Activated naive CD8-positive, alpha-beta T cell (primary cell): ENCODE measurements around the gene IDH3B.

Source experiments
- H3K27ac Mint-ChIP-seq: one replicate; pipeline ENCODE4 v1.8.0; 2021; ENCODE audit warnings: mixed read lengths
- H3K27me3 Mint-ChIP-seq: one replicate; pipeline ENCODE4 v1.8.0; 2021; ENCODE audit warnings: mixed read lengths
- H3K36me3 Mint-ChIP-seq: one replicate; pipeline ENCODE4 v1.8.0; 2021; ENCODE audit warnings: mixed read lengths
- H3K4me1 Mint-ChIP-seq: one replicate; pipeline ENCODE4 v1.8.0; 2021; ENCODE audit warnings: low read depth, mixed read lengths
- H3K4me3 Mint-ChIP-seq: one replicate; pipeline ENCODE4 v1.8.0; 2021; ENCODE audit warnings: mild to moderate bottlenecking, mixed read lengths
- H3K9me3 Mint-ChIP-seq: one replicate; pipeline ENCODE4 v1.8.0; 2021; ENCODE audit warnings: low read depth, mixed read lengths

The IDH3B gene

DNA sequence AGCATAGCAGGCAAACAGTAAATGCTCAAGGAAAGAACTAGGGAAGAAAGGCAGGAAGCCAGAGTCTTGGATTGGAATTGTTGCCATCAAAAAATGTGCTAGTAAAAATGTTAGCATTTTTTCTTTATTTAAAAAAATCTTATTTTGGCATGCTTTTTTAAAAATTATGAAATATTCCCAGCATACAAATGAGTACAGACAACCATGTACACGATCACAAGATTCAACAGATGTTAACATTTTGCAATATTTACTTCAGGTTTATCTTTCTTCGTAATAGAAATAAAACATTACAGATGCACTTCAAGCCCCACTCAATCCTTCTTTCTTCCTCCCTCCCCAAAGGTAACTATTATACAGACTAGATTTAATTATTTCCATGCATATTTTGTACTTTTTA lies 39.0 kb downstream of the IDH3B start:
- H3K36me3 Mint-ChIP-seq, result peaks cover 2% of the 10 kb centered on the region
- no peaks in the 10 kb centered on the region for H3K9me3 Mint-ChIP-seq
- H3K4me3 Mint-ChIP-seq, result no peak overlapping the region
- no peaks in the 10 kb centered on the region for H3K4me1 Mint-ChIP-seq
- peaks cover 16% of the 10 kb centered on the region for H3K27me3 Mint-ChIP-seq
- no peak overlapping the region for H3K27ac Mint-ChIP-seq

DNA sequence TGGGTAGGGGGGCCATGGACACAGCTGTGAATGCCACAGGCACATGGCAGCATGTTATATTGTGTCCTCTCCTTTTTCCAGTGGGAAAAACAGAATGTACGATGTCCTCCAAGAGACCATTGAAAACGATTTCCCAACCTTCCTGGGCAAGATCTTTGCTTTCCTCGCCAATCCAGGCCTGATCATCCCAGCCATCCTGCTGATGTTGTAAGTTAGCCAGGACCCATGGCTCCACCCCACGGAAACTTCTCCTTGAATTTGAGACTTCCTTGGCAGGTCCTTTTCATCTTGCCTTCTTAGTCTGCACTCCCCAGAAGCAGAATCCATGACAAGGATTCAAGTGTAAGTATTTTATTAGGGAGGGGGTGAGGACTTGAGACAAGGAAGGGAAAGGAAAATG lies 39.8 kb downstream of the IDH3B start:
- no peaks in the 10 kb centered on the region for H3K9me3 Mint-ChIP-seq
- H3K4me1 Mint-ChIP-seq, result no peaks in the 10 kb centered on the region
- peaks cover 17% of the 10 kb centered on the region for H3K27me3 Mint-ChIP-seq
- no peak overlapping the region for H3K4me3 Mint-ChIP-seq
- no peaks in the 10 kb centered on the region for H3K36me3 Mint-ChIP-seq
- H3K27ac Mint-ChIP-seq, result no peak overlapping the region

- H3K4me1 Mint-ChIP-seq, result no peaks in the 10 kb centered on the region
- no peaks in the 10 kb centered on the region for H3K9me3 Mint-ChIP-seq
- H3K4me3 Mint-ChIP-seq, result no peak overlapping the region
- H3K27ac Mint-ChIP-seq, result no peak overlapping the region
- peaks cover 16% of the 10 kb centered on the region for H3K27me3 Mint-ChIP-seq
- peaks cover 3% of the 10 kb centered on the region for H3K36me3 Mint-ChIP-seq
These were observed 43.9 kb downstream of the IDH3B start for GRCh38 chr20:2619961-2620595.

GRCh38 chr20:2619337-2619736 lies 44.7 kb downstream of the IDH3B start:
- Mint-ChIP-seq H3K9me3 (no peaks in the 10 kb centered on the region), H3K36me3 (peaks cover 3% of the 10 kb centered on the region), H3K27ac (no peak overlapping the region), H3K27me3 (peaks cover 16% of the 10 kb centered on the region), H3K4me3 (no peak overlapping the region), H3K4me1 (no peaks in the 10 kb centered on the region)

GRCh38 chr20:2618815-2619214 lies 45.2 kb downstream of the IDH3B start:
- Mint-ChIP-seq H3K9me3 (no peaks in the 10 kb centered on the region), H3K27ac (no peak overlapping the region), H3K36me3 (peaks cover 3% of the 10 kb centered on the region), H3K27me3 (peaks cover 16% of the 10 kb centered on the region), H3K4me3 (no peak overlapping the region), H3K4me1 (no peaks in the 10 kb centered on the region)

DNA sequence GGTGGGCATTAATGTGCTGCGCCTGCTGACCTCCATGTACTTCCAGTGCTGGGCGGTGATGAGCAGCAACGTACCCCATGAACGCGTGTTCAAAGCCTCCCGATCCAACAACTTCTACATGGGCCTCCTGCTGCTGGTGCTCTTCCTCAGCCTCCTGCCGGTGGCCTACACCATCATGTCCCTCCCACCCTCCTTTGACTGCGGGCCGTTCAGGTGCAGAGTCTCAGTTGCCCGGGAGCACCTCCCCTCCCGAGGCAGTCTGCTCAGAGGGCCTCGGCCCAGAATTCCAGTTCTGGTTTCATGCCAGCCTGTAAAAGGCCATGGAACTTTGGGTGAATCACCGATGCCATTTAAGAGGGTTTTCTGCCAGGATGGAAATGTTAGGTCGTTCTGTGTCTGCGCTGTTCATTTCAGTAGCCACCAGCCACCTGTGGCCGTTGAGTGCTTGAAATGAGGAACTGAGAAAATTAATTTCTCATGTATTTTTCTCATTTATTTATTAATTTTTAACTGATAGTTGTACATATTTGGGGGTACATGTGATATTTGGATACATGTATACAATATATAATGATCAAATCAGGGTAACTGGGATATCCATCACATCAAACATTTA lies 46.8 kb downstream of the IDH3B start:
- peaks cover 3% of the 10 kb centered on the region for H3K36me3 Mint-ChIP-seq
- H3K4me1 Mint-ChIP-seq, result no peaks in the 10 kb centered on the region
- no peak overlapping the region for H3K4me3 Mint-ChIP-seq
- H3K27ac Mint-ChIP-seq, result no peak overlapping the region
- H3K27me3 Mint-ChIP-seq, result peaks cover 21% of the 10 kb centered on the region
- H3K9me3 Mint-ChIP-seq, result no peaks in the 10 kb centered on the region

DNA sequence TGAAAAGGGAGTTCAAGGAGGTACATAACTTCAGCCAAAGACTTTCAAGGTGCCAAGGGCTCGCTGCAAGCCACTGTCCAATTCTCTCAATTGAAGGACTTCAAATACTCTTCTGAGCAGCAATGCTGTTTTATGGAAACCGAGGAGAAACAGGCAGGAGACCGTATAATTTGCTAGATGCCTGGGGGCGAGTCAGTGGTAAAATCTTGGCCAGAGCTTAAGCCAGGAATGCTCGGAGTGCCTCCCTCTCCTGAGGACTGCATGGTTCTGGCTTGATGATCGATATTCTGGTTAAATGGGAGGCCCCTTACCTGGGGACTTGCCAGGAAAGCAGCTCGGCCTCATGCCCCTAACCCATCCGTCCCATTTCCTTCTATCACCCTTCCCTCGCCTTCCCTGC lies 47.4 kb downstream of the IDH3B start:
- no peaks in the 10 kb centered on the region for H3K9me3 Mint-ChIP-seq
- no peak overlapping the region for H3K27ac Mint-ChIP-seq
- peaks cover 3% of the 10 kb centered on the region for H3K36me3 Mint-ChIP-seq
- H3K27me3 Mint-ChIP-seq, result peaks cover 24% of the 10 kb centered on the region
- no peak overlapping the region for H3K4me3 Mint-ChIP-seq
- no peaks in the 10 kb centered on the region for H3K4me1 Mint-ChIP-seq

DNA sequence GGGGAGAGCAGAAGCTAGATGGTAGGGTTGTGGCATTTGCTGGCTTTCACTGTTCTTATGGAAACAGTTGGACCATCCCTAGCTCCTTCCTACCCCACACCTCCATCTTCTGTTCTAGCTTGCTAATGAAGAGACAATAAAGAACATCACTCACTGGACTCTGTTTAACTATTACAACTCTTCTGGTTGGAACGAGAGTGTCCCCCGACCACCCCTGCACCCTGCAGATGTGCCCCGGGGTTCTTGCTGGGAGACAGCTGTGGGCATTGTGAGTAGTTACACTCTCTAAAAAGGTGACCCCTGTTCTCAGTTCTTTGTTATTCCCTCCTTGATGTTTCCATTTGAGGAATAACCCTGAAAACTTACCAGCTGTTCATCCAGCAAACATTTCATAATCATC lies 51.9 kb downstream of the IDH3B start:
- H3K4me3 Mint-ChIP-seq, result no peak overlapping the region
- peaks cover 19% of the 10 kb centered on the region for H3K27me3 Mint-ChIP-seq
- H3K9me3 Mint-ChIP-seq, result peaks cover 6% of the 10 kb centered on the region
- peaks cover 8% of the 10 kb centered on the region for H3K36me3 Mint-ChIP-seq
- no peaks in the 10 kb centered on the region for H3K4me1 Mint-ChIP-seq
- H3K27ac Mint-ChIP-seq, result no peak overlapping the region

- H3K9me3 Mint-ChIP-seq, result peaks cover 8% of the 10 kb centered on the region
- H3K36me3 Mint-ChIP-seq, result peaks cover 10% of the 10 kb centered on the region
- no peaks in the 10 kb centered on the region for H3K4me1 Mint-ChIP-seq
- no peak overlapping the region for H3K27ac Mint-ChIP-seq
- no peak overlapping the region for H3K4me3 Mint-ChIP-seq
- peaks cover 15% of the 10 kb centered on the region for H3K27me3 Mint-ChIP-seq
These were observed 52.9 kb downstream of the IDH3B start for GRCh38 chr20:2610941-2611720.

GRCh38 chr20:2610326-2610725 lies 53.7 kb downstream of the IDH3B start:
- peaks cover 14% of the 10 kb centered on the region for H3K27me3 Mint-ChIP-seq
- H3K36me3 Mint-ChIP-seq, result peaks cover 8% of the 10 kb centered on the region
- peaks cover 8% of the 10 kb centered on the region for H3K9me3 Mint-ChIP-seq
- no peaks in the 10 kb centered on the region for H3K4me1 Mint-ChIP-seq
- H3K27ac Mint-ChIP-seq, result no peak overlapping the region
- H3K4me3 Mint-ChIP-seq, result no peak overlapping the region
